Thyroid gland (tissue), 4 donors: ENCODE measurements around the gene SPTBN2.

ENCODE experiments used
- CTCF ChIP-seq, 6 experiments: fragments of 200-600 bp in 3 of 6; fragments of 450-650 bp in 3 of 6; sonication (generic) in 3 of 6; IDR thresholded peaks; one replicate each; pipeline ENCODE4 v1.5.1; 2016 to 2019; ENCODE audit warnings: antibody characterized with exemption in 6 of 6, mild to moderate bottlenecking in 2 of 6, inconsistent platforms in 1 of 6, moderate library complexity in 1 of 6
- POLR2A ChIP-seq, 2 donors: fragments of 450-650 bp; IDR thresholded peaks; one replicate each; pipeline ENCODE4 v1.6.1; 2017; ENCODE audit warnings: antibody characterized with exemption in 2 of 2, mild to moderate bottlenecking in 2 of 2, moderate library complexity in 1 of 2

- TF ChIP-seq POLR2A (IDR thresholded peaks at IDR 0.05) = no peak
- no peak for TF ChIP-seq CTCF (IDR thresholded peaks at IDR 0.05)
Measured at GRCh38 chr11:66745356-66746235, 16.6 kb upstream of the SPTBN2 start.
